Progenitor cell of endocrine pancreas (in vitro differentiated cells): ENCODE measurements around the gene AMIGO3. TPM values are rescaled to one million over a fixed set of nuclear protein-coding genes. Genes with fewer than 3 reads are reported as not detected.

Experiments
- DNase-seq: peaks from one replicate; pipeline ENCODE4 v3.0.0; 2021; ENCODE audit warnings: low spot score; ENCODE audit not compliant: unreplicated experiment
- H3K27ac Mint-ChIP-seq: 2 replicates; pipeline ENCODE4 v1.8.0; 2021; ENCODE audit warnings: mild to moderate bottlenecking, moderate library complexity, mixed read lengths
- H3K27me3 Mint-ChIP-seq: 2 replicates; pipeline ENCODE4 v1.8.0; 2021; ENCODE audit warnings: mixed read lengths
- H3K36me3 Mint-ChIP-seq: 2 replicates; pipeline ENCODE4 v1.8.0; 2022; ENCODE audit warnings: mixed read lengths; ENCODE audit not compliant: insufficient read depth
- H3K4me1 Mint-ChIP-seq: 2 replicates; pipeline ENCODE4 v1.8.0; 2021; ENCODE audit warnings: low read depth, mixed read lengths
- H3K4me3 Mint-ChIP-seq: 2 replicates; pipeline ENCODE4 v1.8.0; 2021; ENCODE audit warnings: low read depth, mild to moderate bottlenecking, moderate library complexity, mixed read lengths
- H3K9me3 Mint-ChIP-seq: 2 replicates; pipeline ENCODE4 v1.8.0; 2021; ENCODE audit warnings: low read depth, mixed read lengths
- CTCF ChIP-seq: fragments of 200-600 bp; sonication (generic); IDR thresholded peaks from one replicate; pipeline ENCODE4 v1.5.0; 2021; ENCODE audit warnings: antibody characterized with exemption, mild to moderate bottlenecking; ENCODE audit not compliant: unreplicated experiment
- long read RNA-seq: library from polyadenylated mRNA; unstranded; transcript quantifications from one replicate; pipeline ENCODE4 v2.0.0, GENCODE V29; 2020
- total RNA-seq: library from RNA; stranded (reverse); gene quantifications from 2 replicates; pipeline ENCODE4 v1.2.1, GENCODE V29; 2021

The AMIGO3 gene
- 0.86 TPM in 1 of 2 replicates, not detected in the other for total RNA-seq
- long read RNA-seq, partial matches to known transcripts, result 0 of 3 reads
- long read RNA-seq, other reads (novel, unspliced or antisense), result 0 of 3 reads

GRCh38 chr3:49719214-49719884 is at the start of gene AMIGO3:
AMIGO3 (minus strand) TSS chr3:49719684; CDS start chr3:49719465, 219 bp downstream.
- no peaks in the 10 kb centered on the region for H3K36me3 Mint-ChIP-seq
- peak within 1 kb of the TSS; percentile 80 for H3K4me3 Mint-ChIP-seq
- no peaks in the 10 kb centered on the region for H3K9me3 Mint-ChIP-seq
- H3K27me3 Mint-ChIP-seq, result no peaks in the 10 kb centered on the region
- peak within 1 kb of the TSS; percentile 89 for H3K27ac Mint-ChIP-seq
- H3K4me1 Mint-ChIP-seq, result peaks cover 20% of the 10 kb centered on the region
- TF ChIP-seq CTCF, result peak; percentile 72
- peak; percentile 76 for DNase-seq

- H3K27ac Mint-ChIP-seq, result no peak overlapping the region
- H3K27me3 Mint-ChIP-seq, result no peaks in the 10 kb centered on the region
- H3K4me1 Mint-ChIP-seq, result no peaks in the 10 kb centered on the region
- H3K9me3 Mint-ChIP-seq, result no peaks in the 10 kb centered on the region
- no peak for TF ChIP-seq CTCF
- no peak for DNase-seq
- H3K36me3 Mint-ChIP-seq, result peaks cover 6% of the 10 kb centered on the region
- no peak overlapping the region for H3K4me3 Mint-ChIP-seq
Measured at GRCh38 chr3:49763981-49764380, 44.5 kb upstream of the AMIGO3 start.

- Mint-ChIP-seq H3K9me3 (no peaks in the 10 kb centered on the region), H3K4me1 (no peaks in the 10 kb centered on the region), H3K4me3 (no peak overlapping the region), H3K27ac (no peak overlapping the region), H3K36me3 (peaks cover 6% of the 10 kb centered on the region), H3K27me3 (no peaks in the 10 kb centered on the region)
- DNase-seq, result no peak
- no peak for TF ChIP-seq CTCF
Measured at GRCh38 chr3:49761661-49762060, 42.2 kb upstream of the AMIGO3 start.

- no peak for TF ChIP-seq CTCF
- no peak overlapping the region for H3K4me3 Mint-ChIP-seq
- DNase-seq, result no peak
- H3K27me3 Mint-ChIP-seq, result no peaks in the 10 kb centered on the region
- peaks cover 2% of the 10 kb centered on the region for H3K36me3 Mint-ChIP-seq
- H3K27ac Mint-ChIP-seq, result no peak overlapping the region
- peaks cover 8% of the 10 kb centered on the region for H3K4me1 Mint-ChIP-seq
- H3K9me3 Mint-ChIP-seq, result no peaks in the 10 kb centered on the region
Measured at GRCh38 chr3:49759226-49759625, 39.7 kb upstream of the AMIGO3 start.

GRCh38 chr3:49757197-49757596 is 37.7 kb upstream of the AMIGO3 start:
- Mint-ChIP-seq H3K27me3 (no peaks in the 10 kb centered on the region), H3K9me3 (no peaks in the 10 kb centered on the region), H3K36me3 (peaks cover 3% of the 10 kb centered on the region), H3K4me3 (no peak overlapping the region), H3K4me1 (peaks cover 11% of the 10 kb centered on the region), H3K27ac (no peak overlapping the region)
- DNase-seq, result no peak
- TF ChIP-seq CTCF, result no peak
